Neural cell (in vitro differentiated cells): Measurements from ENCODE around the gene HMGCS2.

Experiments
- EP300 ChIP-seq: fragments of 450-650 bp; conservative IDR thresholded peaks from 2 replicates; pipeline ENCODE4 v1.6.1; 2014; ENCODE audit warnings: antibody characterized with exemption, mild to moderate bottlenecking, moderate library complexity; ENCODE audit not compliant: poor library complexity, severe bottlenecking
- EZH2 ChIP-seq: fragments of 200-600, 300-800 bp; shearing (Covaris generic), sonication (generic); IDR thresholded peaks from 2 replicates; pipeline ENCODE4 v1.6.1; 2014; ENCODE audit warnings: antibody characterized with exemption, low read length, borderline replicate concordance, mild to moderate bottlenecking; ENCODE audit not compliant: insufficient read depth, poor library complexity, severe bottlenecking
- POLR2AphosphoS5 ChIP-seq: IDR thresholded peaks from 2 replicates; pipeline ENCODE4 v1.6.1; 2012
- RAD21 ChIP-seq: fragments of 450-650 bp; conservative IDR thresholded peaks from 2 replicates; pipeline ENCODE4 v1.6.1; 2014; ENCODE audit warnings: antibody characterized with exemption, mild to moderate bottlenecking, moderate library complexity
- TAF1 ChIP-seq: IDR thresholded peaks from 2 replicates; pipeline ENCODE4 v1.6.1; 2012; ENCODE audit warnings: low read depth
- TF ChIP-seq, protein P1 (sequence below): fragments of 450-650 bp; IDR thresholded peaks from 2 replicates; pipeline ENCODE4 v1.5.1; 2014; ENCODE audit warnings: antibody characterized with exemption, mild to moderate bottlenecking, moderate library complexity; ENCODE audit not compliant: poor library complexity, severe bottlenecking
- TF ChIP-seq, protein P2 (sequence below): IDR thresholded peaks from 2 replicates; pipeline ENCODE4 v1.6.1; 2012; ENCODE audit warnings: borderline replicate concordance

DNA sequence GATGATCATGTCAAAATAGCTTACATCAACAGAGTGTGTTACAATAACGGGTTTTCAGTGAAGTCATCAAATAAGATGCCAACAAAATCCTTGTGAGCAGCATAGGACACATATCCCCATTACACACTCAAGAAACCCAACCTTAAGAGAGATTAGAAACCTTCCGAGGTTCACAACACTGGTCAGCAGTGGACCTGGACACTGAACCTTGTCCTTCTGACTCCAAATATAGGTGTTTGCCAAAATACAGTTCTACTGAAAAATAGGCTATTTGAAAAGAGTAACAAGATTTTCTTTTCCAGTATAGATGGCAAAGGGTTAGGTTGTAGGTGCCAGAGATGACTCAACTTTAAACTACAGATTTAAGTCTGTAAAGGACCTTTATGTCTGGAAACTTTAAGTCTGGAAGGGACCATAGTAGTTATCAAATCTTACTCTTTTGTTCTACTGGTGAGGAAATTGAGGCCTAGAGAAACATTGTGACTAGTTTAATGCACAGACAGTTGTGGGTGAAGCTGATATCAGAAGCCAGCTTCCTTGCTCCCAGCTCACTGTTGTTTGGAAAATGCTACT is 43.4 kb upstream of the HMGCS2 start:
- TF ChIP-seq, protein P1, sequence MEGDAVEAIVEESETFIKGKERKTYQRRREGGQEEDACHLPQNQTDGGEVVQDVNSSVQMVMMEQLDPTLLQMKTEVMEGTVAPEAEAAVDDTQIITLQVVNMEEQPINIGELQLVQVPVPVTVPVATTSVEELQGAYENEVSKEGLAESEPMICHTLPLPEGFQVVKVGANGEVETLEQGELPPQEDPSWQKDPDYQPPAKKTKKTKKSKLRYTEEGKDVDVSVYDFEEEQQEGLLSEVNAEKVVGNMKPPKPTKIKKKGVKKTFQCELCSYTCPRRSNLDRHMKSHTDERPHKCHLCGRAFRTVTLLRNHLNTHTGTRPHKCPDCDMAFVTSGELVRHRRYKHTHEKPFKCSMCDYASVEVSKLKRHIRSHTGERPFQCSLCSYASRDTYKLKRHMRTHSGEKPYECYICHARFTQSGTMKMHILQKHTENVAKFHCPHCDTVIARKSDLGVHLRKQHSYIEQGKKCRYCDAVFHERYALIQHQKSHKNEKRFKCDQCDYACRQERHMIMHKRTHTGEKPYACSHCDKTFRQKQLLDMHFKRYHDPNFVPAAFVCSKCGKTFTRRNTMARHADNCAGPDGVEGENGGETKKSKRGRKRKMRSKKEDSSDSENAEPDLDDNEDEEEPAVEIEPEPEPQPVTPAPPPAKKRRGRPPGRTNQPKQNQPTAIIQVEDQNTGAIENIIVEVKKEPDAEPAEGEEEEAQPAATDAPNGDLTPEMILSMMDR = no peak
- TF ChIP-seq RAD21 = no peak
- no peak for TF ChIP-seq TAF1
- TF ChIP-seq EZH2 = no peak
- TF ChIP-seq, protein P2, sequence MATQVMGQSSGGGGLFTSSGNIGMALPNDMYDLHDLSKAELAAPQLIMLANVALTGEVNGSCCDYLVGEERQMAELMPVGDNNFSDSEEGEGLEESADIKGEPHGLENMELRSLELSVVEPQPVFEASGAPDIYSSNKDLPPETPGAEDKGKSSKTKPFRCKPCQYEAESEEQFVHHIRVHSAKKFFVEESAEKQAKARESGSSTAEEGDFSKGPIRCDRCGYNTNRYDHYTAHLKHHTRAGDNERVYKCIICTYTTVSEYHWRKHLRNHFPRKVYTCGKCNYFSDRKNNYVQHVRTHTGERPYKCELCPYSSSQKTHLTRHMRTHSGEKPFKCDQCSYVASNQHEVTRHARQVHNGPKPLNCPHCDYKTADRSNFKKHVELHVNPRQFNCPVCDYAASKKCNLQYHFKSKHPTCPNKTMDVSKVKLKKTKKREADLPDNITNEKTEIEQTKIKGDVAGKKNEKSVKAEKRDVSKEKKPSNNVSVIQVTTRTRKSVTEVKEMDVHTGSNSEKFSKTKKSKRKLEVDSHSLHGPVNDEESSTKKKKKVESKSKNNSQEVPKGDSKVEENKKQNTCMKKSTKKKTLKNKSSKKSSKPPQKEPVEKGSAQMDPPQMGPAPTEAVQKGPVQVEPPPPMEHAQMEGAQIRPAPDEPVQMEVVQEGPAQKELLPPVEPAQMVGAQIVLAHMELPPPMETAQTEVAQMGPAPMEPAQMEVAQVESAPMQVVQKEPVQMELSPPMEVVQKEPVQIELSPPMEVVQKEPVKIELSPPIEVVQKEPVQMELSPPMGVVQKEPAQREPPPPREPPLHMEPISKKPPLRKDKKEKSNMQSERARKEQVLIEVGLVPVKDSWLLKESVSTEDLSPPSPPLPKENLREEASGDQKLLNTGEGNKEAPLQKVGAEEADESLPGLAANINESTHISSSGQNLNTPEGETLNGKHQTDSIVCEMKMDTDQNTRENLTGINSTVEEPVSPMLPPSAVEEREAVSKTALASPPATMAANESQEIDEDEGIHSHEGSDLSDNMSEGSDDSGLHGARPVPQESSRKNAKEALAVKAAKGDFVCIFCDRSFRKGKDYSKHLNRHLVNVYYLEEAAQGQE = no peak
- no peak for TF ChIP-seq POLR2AphosphoS5
- no peak for TF ChIP-seq EP300
